ENCODE data around the gene PDE4A. TPM values are rescaled to one million over a fixed set of nuclear protein-coding genes. Genes with fewer than 3 reads are reported as not detected.
"Not testable (repeated sequence)": the region's sequence is repeated elsewhere in the genome, so short reads cannot be mapped to it uniquely, and the experiment has no call there.

PDE4A gene
- total RNA-seq, 1 experiment from 2014 or later, result 0.42 TPM

DNA sequence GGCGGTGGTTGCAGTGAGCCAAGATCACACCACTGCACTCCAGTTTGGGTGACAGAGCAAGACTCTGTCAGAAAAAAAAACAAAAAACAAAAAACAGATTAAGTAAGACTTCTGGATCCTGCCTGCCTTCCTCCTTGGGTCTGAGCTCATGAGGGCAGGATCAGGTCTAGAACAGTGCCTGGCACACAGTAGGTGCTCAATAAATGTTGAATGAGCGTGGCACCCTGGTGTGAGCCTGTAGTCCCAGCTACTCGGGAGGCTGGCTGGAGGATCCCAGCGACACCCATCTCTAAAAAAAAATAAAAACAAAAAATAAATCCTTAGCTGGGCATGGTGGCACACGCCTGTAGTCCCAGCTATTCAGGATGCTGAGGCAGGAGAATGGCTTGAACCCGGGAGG lies 14.1 kb upstream of the PDE4A start:
- TF ChIP-seq, protein P1, sequence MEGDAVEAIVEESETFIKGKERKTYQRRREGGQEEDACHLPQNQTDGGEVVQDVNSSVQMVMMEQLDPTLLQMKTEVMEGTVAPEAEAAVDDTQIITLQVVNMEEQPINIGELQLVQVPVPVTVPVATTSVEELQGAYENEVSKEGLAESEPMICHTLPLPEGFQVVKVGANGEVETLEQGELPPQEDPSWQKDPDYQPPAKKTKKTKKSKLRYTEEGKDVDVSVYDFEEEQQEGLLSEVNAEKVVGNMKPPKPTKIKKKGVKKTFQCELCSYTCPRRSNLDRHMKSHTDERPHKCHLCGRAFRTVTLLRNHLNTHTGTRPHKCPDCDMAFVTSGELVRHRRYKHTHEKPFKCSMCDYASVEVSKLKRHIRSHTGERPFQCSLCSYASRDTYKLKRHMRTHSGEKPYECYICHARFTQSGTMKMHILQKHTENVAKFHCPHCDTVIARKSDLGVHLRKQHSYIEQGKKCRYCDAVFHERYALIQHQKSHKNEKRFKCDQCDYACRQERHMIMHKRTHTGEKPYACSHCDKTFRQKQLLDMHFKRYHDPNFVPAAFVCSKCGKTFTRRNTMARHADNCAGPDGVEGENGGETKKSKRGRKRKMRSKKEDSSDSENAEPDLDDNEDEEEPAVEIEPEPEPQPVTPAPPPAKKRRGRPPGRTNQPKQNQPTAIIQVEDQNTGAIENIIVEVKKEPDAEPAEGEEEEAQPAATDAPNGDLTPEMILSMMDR (IDR thresholded peaks at IDR 0.05; ENCODE audit: unreplicated experiment), result no peak
- POLR2A ChIA-PET, result interaction anchor here (0.5 to 1.5 kb wide), 6 partner anchors 12 to 155 kb away, joined by 3 to 4 read pairs (median 3); partner anchors contain the start of genes ICAM1 and RAVER1
- Mint-ChIP-seq H3K27ac (ENCODE audit: low read depth, unreplicated experiment) (no peak overlapping the region), H3K4me1 (ENCODE audit: insufficient read depth, unreplicated experiment) (peaks cover under 1% of the 10 kb centered on the region), H3K36me3 (ENCODE audit: insufficient read depth, unreplicated experiment) (peaks cover 12% of the 10 kb centered on the region), H3K4me3 (ENCODE audit: unreplicated experiment) (no peak overlapping the region), H3K27me3 (ENCODE audit: insufficient read depth, unreplicated experiment) (peaks cover 11% of the 10 kb centered on the region), H3K9me3 (ENCODE audit: unreplicated experiment) (no peaks in the 10 kb centered on the region)
- BruUV-seq (replicated peaks), result no TSS peak
- intact Hi-C loops (cut with micrococcal nuclease), result no loop called here
- CTCF ChIA-PET, result interaction anchor here (0.6 to 5.5 kb wide), 10 partner anchors 10 to 531 kb away, joined by 3 to 74 read pairs (median 4); no protein-coding TSS in a partner anchor
- no peak for DNase-seq (ENCODE audit: unreplicated experiment)

DNA sequence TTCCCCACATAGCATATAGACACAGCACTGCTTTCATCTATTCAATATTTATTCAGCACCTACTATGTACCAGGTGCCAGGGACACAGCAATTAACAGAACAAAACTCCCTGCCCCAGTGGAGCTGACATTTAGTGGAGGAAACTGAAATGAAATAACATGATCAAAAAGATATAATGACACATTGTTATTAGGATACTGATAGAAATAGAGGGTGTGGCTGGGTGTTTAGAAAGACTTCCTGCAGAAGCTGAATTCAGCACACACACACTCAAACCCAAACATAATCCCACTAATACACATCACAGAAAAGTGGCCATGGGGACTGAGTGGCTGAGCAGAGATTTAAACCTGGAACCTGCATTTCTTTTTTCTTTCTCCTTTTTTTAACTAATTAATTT lies 13.2 kb upstream of the PDE4A start:
- H3K9me3 Mint-ChIP-seq (ENCODE audit: unreplicated experiment), result no peaks in the 10 kb centered on the region
- TF ChIP-seq, protein P1 (IDR thresholded peaks at IDR 0.05; ENCODE audit: unreplicated experiment), result no peak
- BruUV-seq (replicated peaks), result no TSS peak
- intact Hi-C loops (cut with micrococcal nuclease), result no loop called here
- no peak overlapping the region for H3K4me3 Mint-ChIP-seq (ENCODE audit: unreplicated experiment)
- H3K4me1 Mint-ChIP-seq (ENCODE audit: insufficient read depth, unreplicated experiment), result no peaks in the 10 kb centered on the region
- ChIA-PET POLR2A (no interaction called here), CTCF (interaction anchor here (0.6 to 4.6 kb wide), 8 partner anchors 9 to 148 kb away, joined by 3 to 34 read pairs (median 3); no protein-coding TSS in a partner anchor)
- H3K27me3 Mint-ChIP-seq (ENCODE audit: insufficient read depth, unreplicated experiment), result peaks cover 11% of the 10 kb centered on the region
- peaks cover 5% of the 10 kb centered on the region for H3K36me3 Mint-ChIP-seq (ENCODE audit: insufficient read depth, unreplicated experiment)
- DNase-seq (ENCODE audit: unreplicated experiment), result no peak
- no peak overlapping the region for H3K27ac Mint-ChIP-seq (ENCODE audit: low read depth, unreplicated experiment)

DNA sequence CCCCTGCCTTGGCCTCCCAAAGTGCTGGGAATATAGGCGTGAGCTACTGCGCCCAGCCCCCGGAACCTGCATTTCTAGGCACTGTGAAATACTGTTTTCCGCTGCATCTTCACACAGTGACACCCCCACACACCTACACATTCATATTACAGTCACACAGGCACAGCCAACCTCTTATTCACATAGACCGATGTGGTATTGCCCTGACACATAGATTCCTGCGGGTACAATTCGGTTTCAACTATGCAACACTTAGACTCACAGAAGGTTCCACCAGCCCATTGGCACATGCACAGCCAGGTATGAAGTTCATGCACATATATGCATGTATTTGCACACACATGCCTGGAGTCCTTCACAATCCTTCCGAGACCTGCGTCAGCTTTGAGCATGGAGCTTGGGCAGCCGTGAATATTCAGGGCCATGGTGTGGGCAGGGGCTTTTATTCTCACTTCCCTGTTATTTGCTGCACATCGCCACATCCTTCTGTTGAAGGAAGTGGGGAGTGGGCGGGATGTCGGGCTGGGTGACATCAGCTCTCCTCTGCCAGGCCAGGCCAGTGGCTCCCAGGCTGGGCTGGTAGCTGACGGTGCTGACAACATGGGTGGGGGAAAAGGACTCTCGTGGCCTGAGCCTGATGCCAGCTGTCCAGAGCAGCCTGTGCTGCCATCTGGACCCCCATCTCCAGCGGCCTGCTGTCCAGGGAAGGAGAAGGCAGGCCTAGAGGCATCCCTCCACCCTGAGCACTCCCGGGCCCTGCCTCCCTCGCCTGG lies 11.6 kb upstream of the PDE4A start:
- CTCF ChIA-PET, result interaction anchor here (0.7 to 2.1 kb wide), 7 partner anchors 7 to 204 kb away, joined by 3 to 9 read pairs (median 4); no protein-coding TSS in a partner anchor
- no TSS peak for BruUV-seq (replicated peaks)

DNA sequence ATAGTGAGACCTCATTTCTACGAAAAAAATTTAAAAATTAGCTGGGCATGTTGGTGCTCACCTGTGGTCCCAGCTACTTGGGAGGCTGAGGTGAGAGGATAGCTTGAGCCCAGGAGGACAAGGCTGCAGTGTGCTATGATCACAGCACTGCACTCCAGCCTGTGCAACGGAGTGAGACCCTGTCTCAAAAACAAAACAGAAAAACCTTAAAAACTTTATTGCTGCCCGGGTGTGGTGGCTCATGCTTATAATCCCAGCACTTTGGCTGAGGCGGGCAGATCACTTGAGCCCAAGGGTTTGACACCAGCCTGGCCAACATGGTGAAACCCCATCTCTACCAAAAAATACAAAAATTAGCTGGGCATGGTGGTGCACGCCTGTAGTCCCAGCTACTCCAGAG lies 9.1 kb upstream of the PDE4A start:
- POLR2A ChIA-PET; H3K9me3 Mint-ChIP-seq (ENCODE audit: unreplicated experiment); H3K4me3 Mint-ChIP-seq (ENCODE audit: unreplicated experiment); DNase-seq (ENCODE audit: unreplicated experiment); H3K36me3 Mint-ChIP-seq (ENCODE audit: insufficient read depth, unreplicated experiment); intact Hi-C loops (cut with micrococcal nuclease); H3K4me1 Mint-ChIP-seq (ENCODE audit: insufficient read depth, unreplicated experiment); H3K27ac Mint-ChIP-seq (ENCODE audit: low read depth, unreplicated experiment); BruUV-seq (replicated peaks): not testable (repeated sequence)
- CTCF ChIA-PET, result interaction anchor here (0.6 to 1.4 kb wide), 7 partner anchors 10 to 166 kb away, joined by 3 to 5 read pairs (median 4); no protein-coding TSS in a partner anchor
- peaks cover 11% of the 10 kb centered on the region for H3K27me3 Mint-ChIP-seq (ENCODE audit: insufficient read depth, unreplicated experiment)

More for the DNA sequence above, 11.6 kb upstream of the PDE4A start:
- Mint-ChIP-seq H3K4me1 (ENCODE audit: insufficient read depth, unreplicated experiment) (no peaks in the 10 kb centered on the region), H3K27me3 (ENCODE audit: insufficient read depth, unreplicated experiment) (peaks cover 11% of the 10 kb centered on the region), H3K4me3 (ENCODE audit: unreplicated experiment) (no peak overlapping the region), H3K27ac (ENCODE audit: low read depth, unreplicated experiment) (no peak overlapping the region), H3K9me3 (ENCODE audit: unreplicated experiment) (no peaks in the 10 kb centered on the region), H3K36me3 (ENCODE audit: insufficient read depth, unreplicated experiment) (no peaks in the 10 kb centered on the region)
- TF ChIP-seq, protein P1 (IDR thresholded peaks at IDR 0.05; ENCODE audit: unreplicated experiment), result no peak
- no peak for DNase-seq (ENCODE audit: unreplicated experiment)
- POLR2A ChIA-PET, result no interaction called here
- intact Hi-C loops (cut with micrococcal nuclease), result no loop called here
